Caco-2 (cell line): ENCODE measurements around the gene KBTBD8. TPM values are rescaled to one million over a fixed set of nuclear protein-coding genes. Genes with fewer than 3 reads are reported as not detected.

Experiments
- BruUV-seq: library from RNA; stranded (reverse); fragments of 400-500 nt; replicated peaks from 2 replicates; lab custom pipeline; 2021; lab: Mats Ljungman, UMichigan
- CTCF ChIA-PET: fragments of 300-600 bp; sonication (Branson Sonifier 250); formaldehyde crosslinking; loops from one replicate; lab custom pipeline; 2022; ENCODE audit warnings: antibody characterized with exemption; lab: Charles Lee
- POLR2A ChIA-PET: fragments of 300-600 bp; sonication (Branson Sonifier 250); formaldehyde crosslinking; loops from one replicate; lab custom pipeline; 2022; ENCODE audit warnings: antibody characterized with exemption; lab: Charles Lee
- DNase-seq, 2 experiments: peaks; one replicate each; pipeline versions ENCODE4 v3.0.0 to v3.0.0-alpha.2; 2020 to 2022
- H3K27me3 ChIP-seq: replicated peaks from 2 replicates; pipeline ENCODE4 v1.6.0; 2011; ENCODE audit warnings: low read length; ENCODE audit not compliant: control insufficient read depth, insufficient read depth
- H3K36me3 ChIP-seq: 2 replicates; pipeline ENCODE4 v1.5.1; 2011; ENCODE audit warnings: low read length; ENCODE audit not compliant: control insufficient read depth, insufficient read depth
- H3K4me1 ChIP-seq: fragments of 250-450 bp; sonication (Bioruptor Pico); 2 replicates; pipeline ENCODE4 v1.5.1; 2020; ENCODE audit warnings: mild to moderate bottlenecking
- H3K4me3 ChIP-seq: 2 replicates; pipeline ENCODE4 v1.5.1; 2011; ENCODE audit warnings: low read depth, mild to moderate bottlenecking, control low read depth, low read length
- H3K9me3 ChIP-seq: fragments of 250-450 bp; sonication (Bioruptor Pico); 2 replicates; pipeline ENCODE4 v1.5.1; 2020; ENCODE audit warnings: mild to moderate bottlenecking, moderate library complexity
- H3K27ac Mint-ChIP-seq: one replicate; pipeline ENCODE4 v1.8.0; 2022; ENCODE audit warnings: mixed read lengths; ENCODE audit not compliant: unreplicated experiment
- H3K27me3 Mint-ChIP-seq: one replicate; pipeline ENCODE4 v1.8.0; 2022; ENCODE audit warnings: mixed read lengths; ENCODE audit not compliant: insufficient read depth, unreplicated experiment
- H3K36me3 Mint-ChIP-seq: one replicate; pipeline ENCODE4 v1.8.0; 2022; ENCODE audit warnings: mild to moderate bottlenecking, mixed read lengths; ENCODE audit not compliant: insufficient read depth, unreplicated experiment
- H3K4me1 Mint-ChIP-seq: one replicate; pipeline ENCODE4 v1.8.0; 2022; ENCODE audit warnings: low read depth, mixed read lengths; ENCODE audit not compliant: unreplicated experiment
- H3K4me3 Mint-ChIP-seq: one replicate; pipeline ENCODE4 v1.8.0; 2022; ENCODE audit warnings: mild to moderate bottlenecking, moderate library complexity, mixed read lengths; ENCODE audit not compliant: unreplicated experiment
- H3K9me3 Mint-ChIP-seq: one replicate; pipeline ENCODE4 v1.8.0; 2022; ENCODE audit warnings: mixed read lengths; ENCODE audit not compliant: unreplicated experiment
- CTCF ChIP-seq, 2 experiments: fragments of 200-600 bp in 1 of 2; IDR thresholded peaks; 1 replicate in 1 of 2; 2 replicates in 1 of 2; pipeline versions ENCODE4 v1.5.1 to v1.8.0; 2011 to 2022; ENCODE audit warnings: antibody characterized with exemption in 1 of 2, control low read depth in 1 of 2, inconsistent platforms in 1 of 2, low read depth in 1 of 2, low read length in 1 of 2, mild to moderate bottlenecking in 1 of 2, moderate library complexity in 1 of 2; ENCODE audit not compliant: insufficient read depth in 1 of 2, severe bottlenecking in 1 of 2, unreplicated experiment in 1 of 2
- intact Hi-C: fragments of 100-400 bp; cut with micrococcal nuclease; formaldehyde crosslinking; loops from one replicate; pipeline ENCODE4 v1.10.0; 2022; ENCODE audit not compliant: unreplicated experiment
- total RNA-seq: library from RNA; stranded (reverse); gene quantifications from 2 replicates; pipeline ENCODE4 v1.2.3, GENCODE V29; 2022

KBTBD8 gene
- total RNA-seq, 1 experiment from 2014 or later = 6.8 TPM

GRCh38 chr3:66986406-66986805 lies 11.7 kb upstream of the KBTBD8 start:
- DNase-seq = no peak
- no peak overlapping the region for H3K27ac Mint-ChIP-seq
- Histone ChIP-seq H3K4me1 (no peaks in the 10 kb centered on the region), H3K27me3 (no peaks in the 10 kb centered on the region), H3K36me3 (no peaks in the 10 kb centered on the region), H3K9me3 (no peaks in the 10 kb centered on the region), H3K4me3 (no peak overlapping the region)
- POLR2A ChIA-PET = no interaction called here
- H3K36me3 Mint-ChIP-seq = no peaks in the 10 kb centered on the region
- no peaks in the 10 kb centered on the region for H3K4me1 Mint-ChIP-seq
- no peaks in the 10 kb centered on the region for H3K9me3 Mint-ChIP-seq
- no peak for TF ChIP-seq CTCF (IDR thresholded peaks at IDR 0.05; ENCODE audit: insufficient read depth in 1 of 2, low read depth in 1 of 2, low read length in 1 of 2, severe bottlenecking in 1 of 2, unreplicated experiment in 1 of 2)
- CTCF ChIA-PET = no interaction called here
- intact Hi-C loops = no loop called here
- H3K4me3 Mint-ChIP-seq = no peak overlapping the region
- BruUV-seq = no TSS peak
- H3K27me3 Mint-ChIP-seq = peaks cover 2% of the 10 kb centered on the region

GRCh38 chr3:66989241-66989640 lies 8.9 kb upstream of the KBTBD8 start:
- ChIA-PET POLR2A (interaction anchor here (0.9 kb wide), 1 partner anchor 9 kb away, joined by 4 read pairs; the partner anchor contains the start of gene KBTBD8), CTCF (interaction anchor here (1.1 kb wide), 1 partner anchor 9 kb away, joined by 4 read pairs; the partner anchor contains the start of gene KBTBD8)
- Histone ChIP-seq H3K4me3 (no peak overlapping the region), H3K36me3 (no peaks in the 10 kb centered on the region), H3K27me3 (no peaks in the 10 kb centered on the region), H3K4me1 (no peaks in the 10 kb centered on the region), H3K9me3 (no peaks in the 10 kb centered on the region)
- DNase-seq = no peak
- H3K36me3 Mint-ChIP-seq = no peaks in the 10 kb centered on the region
- H3K27ac Mint-ChIP-seq = no peak overlapping the region
- BruUV-seq = no TSS peak
- intact Hi-C loops = no loop called here
- H3K4me1 Mint-ChIP-seq = no peaks in the 10 kb centered on the region
- TF ChIP-seq CTCF (IDR thresholded peaks at IDR 0.05; ENCODE audit: insufficient read depth in 1 of 2, low read depth in 1 of 2, low read length in 1 of 2, severe bottlenecking in 1 of 2, unreplicated experiment in 1 of 2) = no peak
- no peak overlapping the region for H3K4me3 Mint-ChIP-seq
- H3K9me3 Mint-ChIP-seq = no peaks in the 10 kb centered on the region
- H3K27me3 Mint-ChIP-seq = peaks cover under 1% of the 10 kb centered on the region

- DNase-seq = peak in 1 of 2 experiments; percentile 20
- no TSS peak for BruUV-seq
- H3K36me3 ChIP-seq = no peaks in the 10 kb centered on the region
- no peaks in the 10 kb centered on the region for H3K4me1 Mint-ChIP-seq
- no peak overlapping the region for H3K27ac Mint-ChIP-seq
- H3K4me3 Mint-ChIP-seq = peak overlapping the region; percentile 16
- H3K9me3 Mint-ChIP-seq = no peaks in the 10 kb centered on the region
- intact Hi-C loops = loop anchor here (1.0 kb wide), 1 partner anchor 52 kb away; no protein-coding TSS in a partner anchor
- H3K9me3 ChIP-seq = no peaks in the 10 kb centered on the region
- no peaks in the 10 kb centered on the region for H3K4me1 ChIP-seq
- H3K27me3 ChIP-seq = no peaks in the 10 kb centered on the region
- TF ChIP-seq CTCF (IDR thresholded peaks at IDR 0.05; ENCODE audit: insufficient read depth in 1 of 2, low read depth in 1 of 2, low read length in 1 of 2, severe bottlenecking in 1 of 2, unreplicated experiment in 1 of 2) = peak in 1 of 2 experiments; percentile 8
- ChIA-PET CTCF (interaction anchor here (0.8 to 1.3 kb wide), 4 partner anchors 8 to 51 kb away, joined by 4 to 8 read pairs (median 5); partner anchors contain the start of gene KBTBD8), POLR2A (interaction anchor here (0.9 kb wide), 1 partner anchor 8 kb away, joined by 4 read pairs; the partner anchor contains the start of gene KBTBD8)
- no peak overlapping the region for H3K4me3 ChIP-seq
- no peaks in the 10 kb centered on the region for H3K27me3 Mint-ChIP-seq
- H3K36me3 Mint-ChIP-seq = no peaks in the 10 kb centered on the region
These were observed 8.0 kb upstream of the KBTBD8 start for GRCh38 chr3:66989860-66990696.
